GM12892 (cell line): ENCODE data around the gene NCSTN.
A peak's percentile ranks its signal among the peaks of the same experiment; 100 is the strongest.

Source experiments
- DNase-seq: peaks from one replicate; pipeline ENCODE4 v3.0.0; 2011; ENCODE audit not compliant: insufficient read length
- FAIRE-seq: peaks from 2 replicates; lab custom pipeline; 2011; peaks lifted over from hg19 to GRCh38; lab: Jason Lieb, UNC
- POLR2A ChIP-seq: IDR thresholded peaks from 2 replicates; pipeline ENCODE4 v1.6.1; 2011; ENCODE audit warnings: low read depth, low read length, control low read depth
- POLR2AphosphoS5 ChIP-seq: IDR thresholded peaks from 2 replicates; pipeline ENCODE4 v1.6.1; 2011; ENCODE audit warnings: low read depth, low read length, control low read depth
- TAF1 ChIP-seq: IDR thresholded peaks from 2 replicates; pipeline ENCODE4 v1.6.1; 2011; ENCODE audit warnings: low read depth, mild to moderate bottlenecking, control low read depth, low read length, borderline replicate concordance

NCSTN gene

GRCh38 chr1:160330119-160330518, 13.1 kb upstream of the NCSTN start:
- DNase-seq (no peak), FAIRE-seq (no peak)
- TF ChIP-seq POLR2AphosphoS5 (no peak), POLR2A (no peak), TAF1 (no peak)

- FAIRE-seq, result no peak
- TF ChIP-seq POLR2A, result no peak
- TF ChIP-seq TAF1, result no peak
- TF ChIP-seq POLR2AphosphoS5, result no peak
- no peak for DNase-seq
Observed at GRCh38 chr1:160332516-160332915, 10.7 kb upstream of the NCSTN start.

GRCh38 chr1:160338580-160338979, 4.6 kb upstream of the NCSTN start:
- DNase-seq (no peak), FAIRE-seq (no peak)
- no peak for TF ChIP-seq TAF1
- TF ChIP-seq POLR2AphosphoS5, result no peak
- no peak for TF ChIP-seq POLR2A

- DNase-seq (no peak), FAIRE-seq (no peak)
- TF ChIP-seq POLR2AphosphoS5, result no peak
- no peak for TF ChIP-seq POLR2A
- no peak for TF ChIP-seq TAF1
Observed at GRCh38 chr1:160340146-160340545, 3.0 kb upstream of the NCSTN start.

- FAIRE-seq (no peak), DNase-seq (no peak)
- TF ChIP-seq POLR2A, result no peak
- no peak for TF ChIP-seq TAF1
- TF ChIP-seq POLR2AphosphoS5, result no peak
Observed at GRCh38 chr1:160340866-160341265, 2.3 kb upstream of the NCSTN start.

GRCh38 chr1:160342526-160342925, 657 bp upstream of the NCSTN start:
- FAIRE-seq, result no peak
- no peak for TF ChIP-seq POLR2A
- TF ChIP-seq TAF1, result no peak
- no peak for TF ChIP-seq POLR2AphosphoS5
- no peak for DNase-seq

- no peak for TF ChIP-seq TAF1
- no peak for TF ChIP-seq POLR2AphosphoS5
- no peak for TF ChIP-seq POLR2A
- DNase-seq (no peak), FAIRE-seq (peak; percentile 76)
Observed at GRCh38 chr1:160344241-160344640, 1.1 kb downstream of the NCSTN start.

GRCh38 chr1:160344936-160345335, 1.8 kb downstream of the NCSTN start:
- FAIRE-seq (no peak), DNase-seq (no peak)
- TF ChIP-seq POLR2A, result no peak
- no peak for TF ChIP-seq POLR2AphosphoS5
- no peak for TF ChIP-seq TAF1

- TF ChIP-seq POLR2A, result no peak
- no peak for TF ChIP-seq POLR2AphosphoS5
- no peak for TF ChIP-seq TAF1
- FAIRE-seq (no peak), DNase-seq (no peak)
Observed at GRCh38 chr1:160346463-160346862, 3.3 kb downstream of the NCSTN start.

GRCh38 chr1:160346958-160347357, 3.8 kb downstream of the NCSTN start:
- DNase-seq (no peak), FAIRE-seq (peak; percentile 67)
- TF ChIP-seq POLR2AphosphoS5, result no peak
- TF ChIP-seq POLR2A, result no peak
- no peak for TF ChIP-seq TAF1

GRCh38 chr1:160351629-160352028, 8.4 kb downstream of the NCSTN start:
- DNase-seq (no peak), FAIRE-seq (no peak)
- TF ChIP-seq TAF1 (no peak), POLR2A (no peak), POLR2AphosphoS5 (no peak)

- TF ChIP-seq POLR2AphosphoS5, result no peak
- TF ChIP-seq POLR2A, result no peak
- TF ChIP-seq TAF1, result no peak
Observed at GRCh38 chr1:160352555-160352954, 9.4 kb downstream of the NCSTN start.

GRCh38 chr1:160353223-160353622, 10.0 kb downstream of the NCSTN start:
- FAIRE-seq (no peak), DNase-seq (no peak)
- TF ChIP-seq POLR2A (no peak), TAF1 (no peak), POLR2AphosphoS5 (no peak)

More at GRCh38 chr1:160352555-160352954, 9.4 kb downstream of the NCSTN start:
- FAIRE-seq (no peak), DNase-seq (no peak)
